ENCODE data around the gene MAN2B2. TPM values are rescaled to one million over a fixed set of nuclear protein-coding genes. Genes with fewer than 3 reads are reported as not detected.

The MAN2B2 gene
- total and polyA plus RNA-seq, 8 donors = 12.7 to 22.9 (median 17.1) TPM

DNA sequence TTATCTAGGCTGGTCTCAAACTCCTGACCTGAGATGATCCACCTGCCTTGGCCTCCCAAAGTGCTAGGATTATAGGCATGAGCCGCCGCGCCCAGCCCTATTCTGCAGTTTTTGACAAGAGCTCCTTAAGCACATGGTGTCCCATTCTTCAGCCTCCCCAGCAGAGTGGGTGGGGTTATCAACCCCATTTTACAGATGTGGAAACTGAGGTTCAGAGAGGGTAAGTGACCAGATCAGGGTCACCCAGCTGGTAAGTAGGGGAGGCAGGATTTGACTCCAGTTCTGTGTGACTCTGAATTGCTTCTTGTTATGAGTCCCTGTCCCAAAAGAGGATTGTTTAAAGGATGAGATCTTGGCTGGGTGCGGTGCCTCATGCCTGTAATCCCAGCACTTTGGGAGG lies 14.5 kb downstream of the MAN2B2 start:
- peaks cover 0 to under 1% (median 0%) of the 10 kb centered on the region in 3 donors for H3K36me3 ChIP-seq
- no peak overlapping the region for H3K27ac ChIP-seq
- no peak overlapping the region for H3K4me3 ChIP-seq
- 98 to 100% methylated on average over 4 of the region's 4 CpGs for WGBS, 2 donors
- no peaks in the 10 kb centered on the region for H3K4me1 ChIP-seq
- DNase-seq (peak in 1 of 6 donors; percentile 15), FAIRE-seq (no peak), ATAC-seq (no peak)
- TF ChIP-seq, protein P1, sequence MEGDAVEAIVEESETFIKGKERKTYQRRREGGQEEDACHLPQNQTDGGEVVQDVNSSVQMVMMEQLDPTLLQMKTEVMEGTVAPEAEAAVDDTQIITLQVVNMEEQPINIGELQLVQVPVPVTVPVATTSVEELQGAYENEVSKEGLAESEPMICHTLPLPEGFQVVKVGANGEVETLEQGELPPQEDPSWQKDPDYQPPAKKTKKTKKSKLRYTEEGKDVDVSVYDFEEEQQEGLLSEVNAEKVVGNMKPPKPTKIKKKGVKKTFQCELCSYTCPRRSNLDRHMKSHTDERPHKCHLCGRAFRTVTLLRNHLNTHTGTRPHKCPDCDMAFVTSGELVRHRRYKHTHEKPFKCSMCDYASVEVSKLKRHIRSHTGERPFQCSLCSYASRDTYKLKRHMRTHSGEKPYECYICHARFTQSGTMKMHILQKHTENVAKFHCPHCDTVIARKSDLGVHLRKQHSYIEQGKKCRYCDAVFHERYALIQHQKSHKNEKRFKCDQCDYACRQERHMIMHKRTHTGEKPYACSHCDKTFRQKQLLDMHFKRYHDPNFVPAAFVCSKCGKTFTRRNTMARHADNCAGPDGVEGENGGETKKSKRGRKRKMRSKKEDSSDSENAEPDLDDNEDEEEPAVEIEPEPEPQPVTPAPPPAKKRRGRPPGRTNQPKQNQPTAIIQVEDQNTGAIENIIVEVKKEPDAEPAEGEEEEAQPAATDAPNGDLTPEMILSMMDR (IDR thresholded peaks at IDR 0.05) = no peak
- no peaks in the 10 kb centered on the region for H3K27me3 ChIP-seq
- intact Hi-C loops (cut with DNase I) = no loop called here
- H3K9me3 ChIP-seq = no peaks in the 10 kb centered on the region

DNA sequence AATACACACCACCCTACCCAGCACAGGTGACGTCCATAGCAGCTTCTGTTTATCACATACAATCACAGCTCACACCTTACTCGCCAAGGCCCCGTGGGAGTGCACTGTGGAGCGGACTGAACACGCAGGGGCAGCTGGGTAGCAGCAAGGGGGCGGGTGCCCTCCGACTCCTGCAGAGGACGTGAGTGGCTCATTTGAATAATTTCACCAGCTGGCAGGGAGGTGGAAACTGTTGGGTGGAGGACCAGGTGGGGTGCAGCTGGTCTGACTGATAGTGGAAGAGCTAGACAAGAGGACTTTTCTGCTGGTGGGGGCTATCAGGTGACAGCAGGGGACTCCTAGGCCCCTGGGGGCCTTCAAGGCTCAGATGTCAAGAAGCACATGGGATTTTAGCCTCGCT lies 16.3 kb downstream of the MAN2B2 start:
- peaks cover 0 to 6% (median 0%) of the 10 kb centered on the region in 3 donors for H3K36me3 ChIP-seq
- intact Hi-C loops (cut with DNase I) = no loop called here
- H3K4me1 ChIP-seq = no peaks in the 10 kb centered on the region
- no peaks in the 10 kb centered on the region for H3K9me3 ChIP-seq
- H3K27me3 ChIP-seq = no peaks in the 10 kb centered on the region
- no peak overlapping the region for H3K4me3 ChIP-seq
- DNase-seq (peak in 1 of 6 donors; percentile 42), ATAC-seq (no peak), FAIRE-seq (no peak)
- WGBS, 2 donors = 80 to 89% methylated on average over 9 of the region's 9 CpGs
- no peak overlapping the region for H3K27ac ChIP-seq
- TF ChIP-seq, protein P1 (IDR thresholded peaks at IDR 0.05) = no peak

DNA sequence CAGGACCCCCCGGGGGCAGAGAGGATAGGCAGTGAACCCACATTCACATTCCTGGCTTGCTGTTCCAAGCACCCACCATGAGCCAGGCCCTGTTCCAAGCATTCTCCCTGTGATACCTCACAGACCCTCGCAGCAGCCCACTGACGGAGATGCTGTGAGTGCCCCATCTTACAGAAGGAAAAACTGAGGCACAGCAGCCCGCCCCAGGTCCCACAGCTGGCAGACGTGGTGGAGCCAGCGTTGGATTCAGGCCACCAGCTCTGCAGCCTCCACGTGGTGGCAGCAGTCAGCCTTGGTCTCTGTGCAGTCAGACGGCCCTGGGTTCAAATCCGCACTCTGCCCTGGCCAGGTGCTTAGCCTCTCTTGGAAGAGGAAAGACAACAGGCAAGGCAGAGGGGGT lies 16.8 kb downstream of the MAN2B2 start:
- intact Hi-C loops (cut with DNase I) = no loop called here
- TF ChIP-seq, protein P1 (IDR thresholded peaks at IDR 0.05) = no peak
- H3K9me3 ChIP-seq = no peaks in the 10 kb centered on the region
- H3K36me3 ChIP-seq = peaks cover 0 to 6% (median 0%) of the 10 kb centered on the region in 3 donors
- no peak overlapping the region for H3K27ac ChIP-seq
- DNase-seq (peak in 1 of 6 donors; percentile 24), ATAC-seq (no peak), FAIRE-seq (no peak)
- no peaks in the 10 kb centered on the region for H3K4me1 ChIP-seq
- H3K27me3 ChIP-seq = no peaks in the 10 kb centered on the region
- H3K4me3 ChIP-seq = no peak overlapping the region
- 88 to 89% methylated on average over 9 of the region's 9 CpGs for WGBS, 2 donors

DNA sequence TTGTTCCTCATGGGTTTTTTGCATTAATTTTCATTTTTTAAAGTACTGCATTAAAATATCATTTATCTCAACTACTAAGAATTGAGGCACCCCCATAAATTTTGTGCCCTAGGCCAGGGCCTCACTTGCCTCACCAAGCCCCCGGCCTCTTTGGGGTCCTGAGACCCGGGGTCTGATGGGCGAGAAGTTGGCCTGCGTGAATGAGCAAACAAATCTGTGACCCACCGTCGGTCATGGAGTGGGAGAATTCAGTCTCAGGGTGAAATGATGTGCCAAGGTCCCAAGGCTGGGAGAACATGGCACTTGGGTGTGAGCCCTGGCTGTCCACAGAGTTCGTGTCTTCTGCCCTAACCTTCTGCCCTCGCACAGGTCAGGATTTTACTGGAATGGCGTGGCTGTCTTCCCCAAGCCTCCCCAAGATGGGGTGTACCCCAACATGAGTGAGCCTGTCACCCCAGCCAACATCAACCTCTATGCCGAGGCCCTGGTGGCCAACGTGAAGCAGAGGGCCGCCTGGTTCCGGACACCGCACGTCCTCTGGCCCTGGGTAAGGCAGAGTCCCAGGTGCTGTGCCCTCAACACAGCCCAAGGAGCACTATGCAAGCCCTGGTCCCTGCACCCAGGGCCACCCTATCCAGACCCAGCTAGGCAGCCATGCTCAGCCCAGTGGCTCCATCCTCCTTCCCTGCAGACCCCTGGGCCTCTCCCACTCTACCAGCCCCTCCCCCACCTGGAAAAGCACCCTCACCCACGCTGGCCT lies 18.0 kb downstream of the MAN2B2 start:
- ATAC-seq (no peak), DNase-seq (peak in 1 of 6 donors; percentile 49), FAIRE-seq (no peak)
- Histone ChIP-seq H3K4me1 (no peaks in the 10 kb centered on the region), H3K27ac (no peak overlapping the region), H3K27me3 (no peaks in the 10 kb centered on the region), H3K9me3 (no peaks in the 10 kb centered on the region), H3K36me3 (peaks cover 0 to 7% (median 3%) of the 10 kb centered on the region in 3 donors), H3K4me3 (no peak overlapping the region)
- WGBS, 2 donors = 87 to 90% methylated on average over 16 of the region's 16 CpGs
- TF ChIP-seq, protein P1 (IDR thresholded peaks at IDR 0.05) = no peak
- intact Hi-C loops (cut with DNase I) = no loop called here

DNA sequence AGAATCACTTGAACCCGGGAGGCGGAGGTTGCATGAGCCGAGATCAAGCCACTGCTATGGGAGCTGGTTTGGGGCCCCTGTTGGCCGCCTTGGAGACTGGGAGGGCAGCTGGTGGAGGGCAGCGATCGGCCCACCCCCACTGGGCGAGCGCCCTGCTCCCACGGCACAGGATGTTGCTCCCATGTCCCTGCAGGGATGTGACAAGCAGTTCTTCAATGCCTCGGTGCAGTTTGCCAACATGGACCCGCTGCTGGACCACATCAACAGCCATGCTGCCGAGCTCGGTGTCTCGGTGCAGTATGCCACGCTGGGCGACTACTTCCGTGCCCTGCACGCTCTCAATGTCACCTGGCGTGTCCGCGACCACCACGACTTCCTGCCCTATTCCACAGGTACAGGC lies 19.4 kb downstream of the MAN2B2 start:
- 95% methylated on average over 22 of the region's 22 CpGs for WGBS, 2 donors
- ATAC-seq = no peak
- Histone ChIP-seq H3K4me3 (no peak overlapping the region), H3K4me1 (no peaks in the 10 kb centered on the region), H3K27ac (no peak overlapping the region), H3K36me3 (peaks cover 0 to 10% (median 3%) of the 10 kb centered on the region in 3 donors), H3K9me3 (no peaks in the 10 kb centered on the region), H3K27me3 (no peaks in the 10 kb centered on the region)
- TF ChIP-seq, protein P1 (IDR thresholded peaks at IDR 0.05) = no peak
- FAIRE-seq = no peak
- peak in 1 of 6 donors; percentile 46 for DNase-seq
- intact Hi-C loops (cut with DNase I) = no loop called here
